Measurements from ENCODE around the gene TRMT61A.
A peak's percentile ranks its signal among the peaks of the same experiment; 100 is the strongest.

Gene TRMT61A

GRCh38 chr14:103546652-103547454 is 17.9 kb downstream of the TRMT61A start:
- H3K4me3 ChIP-seq (ENCODE audit: low read length): no peak overlapping the region
- peak; percentile 66 for DNase-seq (ENCODE audit: low read depth)
- peak; percentile 84 for TF ChIP-seq CTCF (IDR thresholded peaks at IDR 0.05; ENCODE audit: insufficient read depth, low read depth, low read length, missing control alignments)

GRCh38 chr14:103547455-103547940 is 18.5 kb downstream of the TRMT61A start:
- no peak for TF ChIP-seq CTCF (IDR thresholded peaks at IDR 0.05; ENCODE audit: insufficient read depth, low read depth, low read length, missing control alignments)
- no peak overlapping the region for H3K4me3 ChIP-seq (ENCODE audit: low read length)
- DNase-seq (ENCODE audit: low read depth): no peak

- no peak overlapping the region for H3K4me3 ChIP-seq (ENCODE audit: low read length)
- no peak for TF ChIP-seq CTCF (IDR thresholded peaks at IDR 0.05; ENCODE audit: insufficient read depth, low read depth, low read length, missing control alignments)
- DNase-seq (ENCODE audit: low read depth): no peak
These were observed 19.0 kb downstream of the TRMT61A start for GRCh38 chr14:103547941-103548462.

GRCh38 chr14:103548463-103549351 is 19.7 kb downstream of the TRMT61A start:
- no peak for TF ChIP-seq CTCF (IDR thresholded peaks at IDR 0.05; ENCODE audit: insufficient read depth, low read depth, low read length, missing control alignments)
- DNase-seq (ENCODE audit: low read depth): no peak
- no peak overlapping the region for H3K4me3 ChIP-seq (ENCODE audit: low read length)

- DNase-seq (ENCODE audit: low read depth): no peak
- H3K4me3 ChIP-seq (ENCODE audit: low read length): no peak overlapping the region
- TF ChIP-seq CTCF (IDR thresholded peaks at IDR 0.05; ENCODE audit: insufficient read depth, low read depth, low read length, missing control alignments): no peak
These were observed 20.6 kb downstream of the TRMT61A start for GRCh38 chr14:103549361-103550311.

Data from epithelial cell of esophagus (primary cell).